GM21423 (cell line): ENCODE data around the gene ACTN1.
"Not testable (repeated sequence)": the region's sequence is repeated elsewhere in the genome, so short reads cannot be mapped to it uniquely, and the experiment has no call there.

Source experiments
- ATAC-seq: cut with Tn5 transposase; IDR thresholded peaks from one replicate; pipeline ENCODE4 v1.9.1; 2021; ENCODE audit warnings: mild to moderate bottlenecking, moderate library complexity; ENCODE audit not compliant: unreplicated experiment

ACTN1 gene

DNA sequence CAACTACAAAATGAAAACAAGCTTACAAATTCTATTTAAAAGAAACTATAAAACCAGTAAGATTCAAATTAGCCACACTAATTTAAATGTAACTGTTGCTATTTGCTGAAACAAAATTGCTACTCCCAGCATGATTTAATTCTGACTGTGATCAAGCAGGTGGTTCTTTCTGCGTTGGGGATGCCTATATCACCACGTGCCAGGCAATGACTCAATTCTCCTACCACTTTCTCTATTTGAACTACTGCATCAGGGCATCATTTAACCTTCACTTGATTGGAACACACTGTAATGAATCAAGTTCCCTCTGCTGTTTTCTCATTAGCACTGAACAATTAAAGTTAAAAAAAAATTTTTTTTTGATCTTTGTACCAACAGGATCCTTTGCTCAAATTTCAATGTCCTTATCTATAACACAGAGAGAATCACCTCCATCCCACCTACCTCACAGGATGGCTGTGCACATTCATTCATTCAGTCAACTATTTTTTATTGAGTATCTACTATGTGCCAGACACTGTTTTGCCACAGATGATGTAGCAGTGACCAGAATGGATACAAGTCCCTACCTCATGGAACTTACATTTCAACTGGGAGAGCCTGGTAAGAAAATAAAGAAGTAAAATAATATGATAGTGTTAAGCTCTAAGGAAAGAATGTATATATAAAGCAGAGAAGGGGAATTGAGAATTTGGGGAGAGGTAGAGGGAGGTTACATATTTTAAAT, 8.0 kb upstream of the ACTN1 start:
- no peak for ATAC-seq

DNA sequence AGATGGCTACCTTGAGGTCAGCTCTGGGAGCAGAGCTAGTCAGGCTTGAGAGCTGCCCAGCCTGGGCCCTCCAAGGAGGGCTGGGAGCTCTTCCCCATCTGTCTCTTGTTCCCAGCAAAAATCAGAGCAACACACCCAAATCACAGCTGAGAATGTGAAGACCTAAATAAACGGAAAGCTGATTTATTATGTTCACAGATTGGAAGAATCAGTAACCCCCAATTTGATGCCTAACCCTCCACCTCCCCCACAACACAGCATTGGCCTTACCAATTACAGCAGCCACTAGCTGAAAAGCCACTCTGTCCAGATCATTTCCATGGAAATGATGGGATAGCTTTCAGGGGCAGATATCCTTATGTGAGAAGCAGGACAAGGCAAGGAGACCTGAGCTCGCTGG, 7.1 kb upstream of the ACTN1 start:
- no peak for ATAC-seq

DNA sequence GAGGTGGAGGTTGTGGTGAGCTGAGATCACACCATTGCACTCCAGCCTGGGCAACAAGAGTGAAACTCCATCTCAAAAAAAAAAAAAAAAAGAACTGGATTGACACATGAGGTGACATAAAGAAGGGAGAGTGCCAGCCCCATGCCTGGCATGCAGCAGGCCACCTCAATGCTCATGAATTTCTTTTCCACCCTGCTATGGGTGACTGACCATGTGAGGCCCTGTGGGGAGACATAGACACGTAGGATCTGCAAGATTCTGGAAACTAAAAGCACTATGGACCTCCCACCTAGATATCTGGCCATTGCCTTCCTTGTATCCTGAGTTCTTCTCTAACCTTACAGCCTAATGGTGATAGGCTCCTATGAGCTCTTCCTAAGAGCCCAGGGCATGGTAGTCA, 5.6 kb upstream of the ACTN1 start:
- ATAC-seq = no peak

DNA sequence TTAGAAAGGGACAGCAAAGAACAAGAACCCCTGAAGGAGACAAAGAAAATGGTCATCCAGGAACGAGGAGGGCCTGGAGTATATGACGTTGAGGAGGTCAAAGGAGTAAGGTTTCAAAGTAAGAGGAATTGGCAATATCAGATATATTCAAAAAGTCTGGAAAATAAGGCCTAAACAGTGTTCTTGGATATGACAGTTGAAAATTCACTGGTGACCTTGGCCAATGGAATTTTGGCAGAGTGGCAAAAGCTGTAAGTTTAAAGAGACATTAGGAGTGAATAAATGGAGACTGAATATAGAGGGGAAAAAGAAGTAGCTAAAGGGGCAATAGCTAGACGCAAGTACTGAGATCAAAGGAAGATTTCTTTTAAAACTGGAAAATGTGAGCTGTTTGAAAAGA, 4.1 kb upstream of the ACTN1 start:
- ATAC-seq = no peak

DNA sequence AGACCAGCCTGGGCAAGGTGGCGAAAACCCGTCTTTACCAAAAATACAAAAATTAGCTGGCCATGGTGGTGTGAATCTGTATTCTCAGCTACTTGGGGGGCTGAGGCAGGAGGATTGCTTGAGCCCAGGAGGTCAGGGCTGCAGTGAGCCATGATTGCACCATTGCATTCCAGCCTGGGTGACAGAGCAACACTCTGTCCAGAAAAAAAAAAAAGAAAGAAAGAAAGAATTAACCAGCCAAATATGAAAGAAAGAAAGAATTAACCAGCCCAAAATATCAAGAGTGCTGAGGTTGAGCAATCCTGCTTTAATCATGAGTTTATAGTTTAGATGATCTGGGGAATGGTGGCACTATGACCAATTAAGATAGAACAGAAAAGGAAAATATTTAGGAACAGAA, 3.5 kb upstream of the ACTN1 start:
- no peak for ATAC-seq

DNA sequence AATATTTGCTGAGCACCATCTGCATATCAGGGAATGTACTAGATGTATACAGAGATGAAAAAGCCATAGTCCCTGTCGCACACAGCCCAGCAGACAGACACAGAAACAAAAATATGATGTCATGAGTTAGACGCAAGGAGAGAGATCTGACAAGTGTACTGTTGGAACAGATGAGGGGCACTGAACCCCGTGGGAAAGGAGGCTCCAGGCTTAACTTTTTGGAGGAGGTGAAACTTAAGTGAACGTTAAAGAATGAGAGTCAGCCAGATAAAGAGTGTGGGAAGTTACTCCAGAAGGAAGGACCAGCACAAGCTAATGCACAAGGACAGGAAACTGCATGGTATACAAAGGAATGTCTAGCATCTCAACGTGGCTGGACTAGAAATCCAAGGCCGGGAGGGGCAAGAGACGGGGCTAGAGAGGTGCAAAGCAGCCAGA, 2.5 kb upstream of the ACTN1 start:
- ATAC-seq = no peak

DNA sequence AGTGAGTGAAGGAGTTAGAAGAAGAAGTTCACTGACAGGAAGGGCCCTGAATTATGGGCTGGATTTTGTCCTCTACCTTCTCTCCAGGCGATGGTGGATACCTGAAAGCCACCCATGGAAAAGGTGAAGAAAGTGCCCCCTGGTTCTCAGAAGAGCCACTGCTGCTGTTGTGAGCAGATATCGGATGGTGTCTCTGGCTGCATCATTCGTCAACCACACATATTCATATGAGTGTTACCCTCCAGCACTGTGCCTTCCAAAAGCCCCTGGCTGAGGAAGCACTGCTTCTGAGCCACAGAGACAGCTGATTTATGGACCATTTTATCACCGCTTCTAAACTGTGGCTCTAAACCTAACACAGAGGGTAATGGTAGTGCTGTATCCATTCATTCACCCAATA, 2.0 kb upstream of the ACTN1 start:
- no peak for ATAC-seq

DNA sequence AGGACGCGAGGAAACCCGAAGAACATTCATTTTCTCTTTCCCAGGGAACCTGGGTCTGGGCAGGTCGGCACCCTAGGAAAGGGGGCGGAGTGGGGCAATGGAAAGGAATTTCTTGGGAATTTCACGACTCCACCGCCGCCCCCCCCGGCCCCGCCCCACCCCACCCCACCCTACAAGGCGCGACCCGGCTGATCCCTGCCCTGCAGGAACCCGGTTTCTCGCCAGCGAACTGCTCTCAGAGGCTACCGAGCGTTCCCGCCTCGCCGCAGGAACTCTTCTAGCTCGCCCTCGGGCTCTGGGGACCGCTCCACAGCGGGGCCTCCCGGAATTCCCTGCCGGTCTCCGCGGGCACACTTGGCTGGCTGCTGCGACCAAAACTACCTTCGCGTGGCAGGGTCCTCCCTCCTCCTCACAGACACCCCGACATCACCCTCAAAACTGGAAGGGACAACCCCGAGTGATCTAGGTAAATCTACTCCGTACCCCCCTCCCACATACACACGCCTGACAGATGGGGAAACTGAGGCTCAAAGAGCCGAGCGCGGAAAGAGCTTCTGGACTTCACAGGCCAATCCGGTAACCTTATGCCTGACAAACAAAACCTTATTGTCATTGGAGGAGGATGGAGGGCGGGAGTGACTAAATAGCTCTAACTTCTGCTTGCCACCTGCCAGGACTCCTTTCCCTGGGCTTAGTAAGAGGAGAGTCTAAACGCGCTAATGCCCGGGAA, 785 bp upstream of the ACTN1 start:
- ATAC-seq = no peak

DNA sequence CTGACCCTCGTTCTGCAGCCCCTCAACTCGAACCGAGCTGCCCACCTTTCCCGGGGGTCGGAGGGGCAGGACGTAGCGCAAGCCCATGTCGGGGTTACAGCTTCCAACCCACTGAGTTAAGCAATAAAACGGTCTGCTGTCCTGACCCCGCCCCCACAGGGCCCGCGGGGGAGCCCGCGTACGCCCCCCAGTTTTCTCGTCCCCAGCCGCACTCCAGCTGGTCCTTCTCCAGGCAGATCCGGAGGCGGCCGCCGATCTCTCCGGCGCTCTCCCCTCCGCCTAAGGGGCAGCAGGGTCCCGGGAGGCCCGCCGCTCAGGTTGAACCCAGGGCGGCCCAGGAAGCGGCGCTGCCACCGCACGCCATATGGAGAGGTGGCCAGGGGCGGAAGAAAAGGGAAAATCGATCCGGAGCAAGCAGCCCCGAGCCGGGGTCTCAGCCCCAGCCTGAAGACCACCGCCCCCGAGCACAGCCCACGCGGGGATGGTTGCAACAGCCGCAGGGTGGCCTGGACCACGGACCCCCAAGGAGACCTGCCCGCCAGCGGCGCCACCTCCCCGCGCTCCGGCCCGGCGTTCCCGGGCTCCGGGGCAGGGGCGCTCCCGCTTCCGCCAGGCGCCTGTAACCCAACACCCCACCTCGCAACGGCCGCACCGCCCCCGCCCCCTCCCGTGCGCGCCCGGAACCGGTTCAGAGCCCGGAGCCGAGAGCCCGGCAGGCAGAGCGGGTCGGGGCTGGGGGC, 760 bp downstream of the ACTN1 start:
- no peak for ATAC-seq

DNA sequence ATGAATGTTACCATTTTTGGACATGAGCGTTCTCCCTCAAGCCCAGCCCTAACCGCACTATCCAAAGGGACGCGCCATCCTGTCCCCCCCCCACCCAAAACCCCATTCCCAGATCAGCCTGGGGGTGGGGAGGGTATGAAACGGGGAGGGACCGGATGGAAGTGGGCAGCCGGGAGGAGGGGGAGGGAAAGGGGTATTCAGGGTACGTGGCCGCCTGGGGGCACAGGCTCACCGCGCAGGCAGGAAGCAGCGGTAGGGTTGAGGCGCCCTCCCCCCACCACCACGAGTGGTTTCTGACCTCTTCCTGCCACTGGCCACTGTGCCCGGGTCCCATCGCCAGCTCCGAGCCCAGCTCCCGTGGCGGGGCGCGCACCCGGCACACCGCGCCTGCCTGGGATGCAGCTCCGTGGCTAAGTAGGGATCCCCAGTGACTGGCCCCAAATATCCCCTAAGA, 1.4 kb downstream of the ACTN1 start:
- peak; percentile 31 for ATAC-seq

DNA sequence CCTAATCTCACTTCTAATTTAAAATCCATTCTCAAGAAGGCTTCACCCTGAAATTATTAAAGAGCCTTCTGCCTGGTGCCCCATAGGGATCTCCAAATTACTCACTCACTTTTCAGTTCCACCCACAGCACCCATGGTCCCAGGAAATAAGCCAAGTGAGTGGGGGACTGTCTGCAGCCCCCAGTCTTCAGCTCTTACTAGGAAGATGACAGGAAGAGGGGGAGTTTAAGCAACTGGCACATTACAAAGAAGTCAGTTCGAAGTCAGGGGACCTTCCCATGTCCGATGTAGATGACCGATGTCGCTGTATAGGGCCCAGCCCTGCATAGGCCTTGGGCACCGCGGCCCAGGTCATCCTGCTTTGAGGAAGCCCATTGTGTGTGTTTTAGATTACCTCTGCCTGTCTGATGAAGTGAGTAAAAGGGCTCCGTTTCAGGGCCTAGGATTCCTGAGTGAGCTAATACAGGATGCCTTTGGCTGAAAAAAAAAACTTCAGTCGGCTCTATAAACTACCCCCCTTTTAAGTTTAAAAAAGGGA, 1.9 kb downstream of the ACTN1 start:
- ATAC-seq = no peak

DNA sequence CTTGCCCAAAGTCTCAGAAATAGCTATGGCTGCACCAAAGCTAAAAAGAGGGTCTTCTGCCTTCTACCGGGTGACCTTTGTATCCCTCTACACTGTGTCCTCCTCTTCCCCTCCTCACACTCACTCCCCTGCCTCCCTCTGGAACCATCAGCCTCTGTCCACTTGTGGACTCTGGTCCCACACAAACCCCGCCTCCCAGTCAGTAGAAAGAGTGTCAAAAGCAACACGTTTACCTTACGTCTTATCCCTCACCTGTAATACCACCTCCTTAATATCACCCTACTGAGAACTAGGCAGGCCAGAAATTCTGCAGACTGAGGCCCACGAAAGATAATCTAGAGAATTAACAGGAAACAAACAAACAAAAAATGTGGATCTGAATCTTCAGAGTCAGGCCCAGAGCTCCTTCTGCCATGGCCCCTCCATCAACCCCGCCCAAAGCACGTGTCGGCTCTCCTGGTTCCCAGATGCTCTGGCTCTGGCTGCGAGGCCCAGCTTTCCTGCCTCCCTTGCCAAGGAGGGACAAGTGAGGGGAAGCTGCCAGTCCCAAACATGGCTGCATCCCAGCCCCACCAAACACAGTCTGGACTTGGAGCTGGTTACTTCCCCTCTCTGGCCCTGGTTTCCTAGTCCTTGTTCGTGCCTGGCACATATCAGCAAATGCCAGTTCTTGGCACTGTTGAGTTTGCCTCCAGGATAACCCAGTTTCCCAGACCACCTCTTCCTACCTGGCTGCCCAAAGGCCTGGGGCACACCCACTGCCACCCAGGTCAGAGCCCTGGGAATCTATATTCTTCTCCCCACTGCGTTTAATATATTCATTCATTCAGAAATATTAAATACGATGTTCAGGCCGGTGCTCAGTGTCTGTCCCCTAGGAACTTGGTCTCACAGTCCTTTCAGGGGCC, 2.7 kb downstream of the ACTN1 start:
- ATAC-seq = no peak

DNA sequence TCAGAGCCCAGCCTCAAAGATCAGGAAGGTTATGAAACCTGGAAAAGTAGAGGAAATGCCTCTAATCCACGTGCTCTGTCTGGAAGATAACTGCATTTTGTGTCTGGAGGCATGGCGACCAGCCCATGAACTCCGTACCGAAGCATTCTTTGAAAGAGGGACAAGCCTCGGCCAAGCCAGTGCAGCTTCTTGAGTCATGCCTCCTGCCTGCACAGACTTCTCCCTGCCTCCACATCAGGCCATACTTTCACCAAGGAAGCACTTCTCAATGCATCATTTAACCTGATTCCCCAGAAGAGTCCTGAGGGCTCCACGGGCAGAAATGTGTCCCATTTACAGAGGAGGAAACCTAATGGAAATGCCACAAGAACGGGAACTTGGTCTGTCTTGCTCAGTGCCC, 3.4 kb downstream of the ACTN1 start:
- no peak for ATAC-seq

DNA sequence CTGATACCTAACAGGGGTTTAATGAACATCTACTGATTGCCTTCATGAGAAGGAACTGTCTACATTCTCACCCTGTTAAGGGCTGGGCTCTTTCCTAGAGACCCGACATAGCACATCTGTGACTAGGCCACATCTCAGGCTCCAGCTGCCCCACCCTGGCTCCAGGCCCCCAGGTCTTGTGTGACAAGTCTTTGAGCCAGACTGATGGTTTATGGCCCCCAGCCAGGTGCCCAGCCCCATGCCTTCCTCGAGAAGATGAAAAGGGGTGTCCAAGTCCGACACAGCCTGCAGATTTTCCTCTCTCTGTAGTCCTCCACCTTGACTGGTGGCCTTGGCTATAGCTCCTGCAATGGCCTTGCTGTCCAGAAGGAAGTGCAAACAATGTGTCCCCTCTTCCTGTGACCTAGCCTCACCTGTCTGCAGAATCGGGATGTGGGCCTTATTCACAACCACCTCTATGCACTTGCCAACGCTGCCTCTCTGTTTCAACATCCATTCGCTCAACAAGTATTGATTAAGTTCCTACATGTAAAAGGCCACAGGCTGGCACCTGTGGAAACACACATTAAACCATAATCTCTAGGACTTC, 4.2 kb downstream of the ACTN1 start:
- ATAC-seq = no peak

DNA sequence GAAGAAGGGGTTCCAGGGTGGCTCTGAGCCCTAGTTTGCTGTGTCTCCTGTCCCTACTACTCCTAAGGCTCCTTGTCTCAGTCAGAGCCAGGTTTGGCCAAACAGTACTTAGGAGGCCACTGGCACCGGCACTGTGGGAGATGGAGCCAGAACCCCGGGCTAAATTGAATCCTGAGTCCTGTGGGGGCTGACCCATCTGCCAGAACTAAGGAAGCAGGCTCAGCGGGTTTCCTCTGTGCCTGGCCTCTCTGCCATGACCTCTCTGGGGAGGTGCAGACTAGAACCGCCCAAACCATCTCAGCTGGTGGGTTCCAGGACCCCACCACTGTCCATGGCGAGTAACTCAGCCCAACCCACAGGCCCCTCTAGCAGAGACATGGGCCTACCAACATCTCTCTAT, 5.5 kb downstream of the ACTN1 start:
- no peak for ATAC-seq

DNA sequence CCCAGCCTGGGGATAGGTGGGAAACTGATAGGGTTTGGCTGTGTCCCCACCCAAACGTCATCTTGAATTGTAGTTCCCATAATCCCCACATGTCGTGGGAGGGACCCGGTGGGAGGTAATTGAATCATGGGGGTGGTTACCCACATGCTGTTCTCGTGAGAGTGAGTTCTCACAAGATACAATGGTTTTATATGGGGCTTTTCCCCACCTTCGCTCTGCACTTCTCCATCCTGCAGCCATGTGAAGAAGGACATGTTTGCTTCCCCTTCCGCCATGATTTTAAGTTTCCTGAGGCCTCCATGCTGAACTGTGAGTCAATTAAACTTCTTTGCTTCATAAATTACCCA, 5.9 kb downstream of the ACTN1 start:
- not testable (repeated sequence) for ATAC-seq

DNA sequence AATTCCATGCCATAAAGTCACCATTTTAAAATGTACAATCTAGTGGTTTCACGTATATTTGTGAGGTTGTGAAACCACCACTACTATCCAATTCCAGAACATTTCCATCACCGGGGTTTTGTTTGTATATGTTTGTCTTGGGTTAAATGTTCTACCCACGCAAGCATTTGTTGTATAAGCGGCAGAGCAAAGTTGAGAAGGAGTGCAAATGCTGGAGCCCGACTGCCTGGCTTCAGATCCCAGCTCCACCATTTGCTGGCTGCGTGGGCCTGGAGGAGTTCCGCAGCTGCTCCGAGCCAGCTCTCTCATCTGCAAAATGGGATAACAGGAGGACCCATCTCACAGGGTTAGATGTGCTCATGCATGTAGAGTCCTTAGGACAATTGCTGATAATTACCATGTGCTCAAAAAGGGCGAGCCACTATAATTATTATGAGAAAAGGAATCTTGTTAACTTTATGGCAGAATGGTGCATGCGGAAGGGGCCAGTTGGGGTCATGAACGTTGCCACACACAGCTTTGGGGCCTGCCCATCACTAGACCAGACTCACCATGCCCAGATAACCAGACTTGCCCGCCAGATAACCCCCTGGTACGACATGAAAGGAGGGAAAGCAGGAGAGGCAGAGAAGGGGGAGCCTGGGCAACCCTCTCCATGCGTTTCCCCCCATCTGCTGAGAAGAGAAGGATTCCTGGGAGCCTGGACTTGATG, 6.4 kb downstream of the ACTN1 start:
- no peak for ATAC-seq

DNA sequence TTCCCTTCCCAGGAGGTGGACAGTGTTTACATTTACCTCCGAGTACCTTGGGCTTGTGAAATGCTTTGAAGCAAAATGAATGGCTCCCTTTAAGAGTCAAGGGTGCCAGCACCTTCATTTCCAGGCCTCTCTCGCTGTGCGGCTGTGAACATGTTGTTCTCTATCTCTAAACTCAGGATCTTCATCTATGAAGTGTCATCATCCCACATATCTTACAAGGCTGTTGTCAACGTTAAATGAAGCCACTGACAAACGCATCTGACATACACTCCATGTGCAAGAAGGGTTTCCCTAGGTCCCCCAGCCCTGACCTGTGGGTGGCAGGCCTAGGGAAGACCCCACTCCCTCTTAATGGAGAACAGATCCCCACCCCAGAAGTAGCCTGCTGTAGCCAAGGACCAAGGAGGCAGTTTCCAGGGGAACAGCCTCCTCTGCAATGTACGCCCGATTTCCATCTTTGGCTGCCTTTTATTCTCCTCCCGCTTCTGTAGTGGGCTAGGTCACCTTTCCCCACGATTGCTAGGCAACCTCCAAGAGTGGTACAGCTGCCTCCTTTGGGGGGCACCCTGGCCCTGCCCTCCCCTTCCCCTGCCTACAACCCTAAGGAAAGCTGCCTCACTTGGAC, 7.6 kb downstream of the ACTN1 start:
- ATAC-seq = no peak

DNA sequence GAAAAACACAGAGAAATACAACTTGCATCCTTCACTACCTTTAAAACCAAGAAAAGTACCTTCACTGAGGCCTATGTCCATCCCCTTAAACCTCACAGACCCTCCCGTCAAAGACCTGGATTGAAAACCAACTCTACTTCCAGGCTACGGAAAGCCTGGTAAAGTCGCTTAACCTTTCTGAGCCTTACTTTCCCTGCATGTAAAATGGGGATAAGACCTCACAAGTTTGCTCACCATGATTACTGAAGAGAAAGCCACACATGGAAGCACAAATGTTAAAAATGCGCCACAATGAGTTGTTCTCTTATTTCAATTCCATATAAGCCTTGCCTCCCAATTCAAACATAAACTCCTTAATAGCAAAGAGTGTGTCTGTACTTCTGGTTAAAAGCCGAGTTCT, 8.4 kb downstream of the ACTN1 start:
- no peak for ATAC-seq
